OCI-LY1 (cell line): ENCODE measurements around the gene TPP1.

Experiments used
- EZH2 ChIP-seq: fragments of 200-600 bp; sonication (generic), shearing (Covaris generic); IDR thresholded peaks from 2 replicates; pipeline ENCODE4 v1.8.0; 2017; ENCODE audit warnings: borderline replicate concordance, mixed run types, mild to moderate bottlenecking, antibody characterized with exemption, low read length, moderate library complexity, mixed read lengths
- TF ChIP-seq, protein P1 (sequence below): fragments of 200-600 bp; sonication (generic), shearing (Covaris generic); IDR thresholded peaks from 2 replicates; pipeline ENCODE4 v1.5.1; 2017; ENCODE audit warnings: mild to moderate bottlenecking, antibody characterized with exemption, low read length, moderate library complexity, mixed read lengths

GRCh38 chr11:6616596-6617250 is 2.5 kb downstream of the TPP1 start:
- TF ChIP-seq, protein P1, sequence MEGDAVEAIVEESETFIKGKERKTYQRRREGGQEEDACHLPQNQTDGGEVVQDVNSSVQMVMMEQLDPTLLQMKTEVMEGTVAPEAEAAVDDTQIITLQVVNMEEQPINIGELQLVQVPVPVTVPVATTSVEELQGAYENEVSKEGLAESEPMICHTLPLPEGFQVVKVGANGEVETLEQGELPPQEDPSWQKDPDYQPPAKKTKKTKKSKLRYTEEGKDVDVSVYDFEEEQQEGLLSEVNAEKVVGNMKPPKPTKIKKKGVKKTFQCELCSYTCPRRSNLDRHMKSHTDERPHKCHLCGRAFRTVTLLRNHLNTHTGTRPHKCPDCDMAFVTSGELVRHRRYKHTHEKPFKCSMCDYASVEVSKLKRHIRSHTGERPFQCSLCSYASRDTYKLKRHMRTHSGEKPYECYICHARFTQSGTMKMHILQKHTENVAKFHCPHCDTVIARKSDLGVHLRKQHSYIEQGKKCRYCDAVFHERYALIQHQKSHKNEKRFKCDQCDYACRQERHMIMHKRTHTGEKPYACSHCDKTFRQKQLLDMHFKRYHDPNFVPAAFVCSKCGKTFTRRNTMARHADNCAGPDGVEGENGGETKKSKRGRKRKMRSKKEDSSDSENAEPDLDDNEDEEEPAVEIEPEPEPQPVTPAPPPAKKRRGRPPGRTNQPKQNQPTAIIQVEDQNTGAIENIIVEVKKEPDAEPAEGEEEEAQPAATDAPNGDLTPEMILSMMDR: no peak
- TF ChIP-seq EZH2: no peak
